Activated T-cell treated with anti-CD3 and anti-CD28 coated beads, Interleukin-2, amount 50 U/mL, for 24 hours (primary cell): ENCODE data around the gene MAG.

Source experiments
- DNase-seq: peaks from one replicate; pipeline ENCODE4 v3.0.0-alpha.2; 2020
- H3K27ac Mint-ChIP-seq: 2 replicates; pipeline ENCODE4 v1.8.0; 2020; ENCODE audit warnings: mild to moderate bottlenecking, mixed read lengths
- H3K27me3 Mint-ChIP-seq: 2 replicates; pipeline ENCODE4 v1.8.0; 2020; ENCODE audit warnings: mixed read lengths
- H3K36me3 Mint-ChIP-seq: 2 replicates; pipeline ENCODE4 v1.8.0; 2020; ENCODE audit warnings: low read depth, mixed read lengths
- H3K4me1 Mint-ChIP-seq: 2 replicates; pipeline ENCODE4 v1.8.0; 2020; ENCODE audit warnings: low read depth, mixed read lengths
- H3K4me3 Mint-ChIP-seq: 2 replicates; pipeline ENCODE4 v1.8.0; 2020; ENCODE audit warnings: mild to moderate bottlenecking, moderate library complexity, mixed read lengths
- H3K9me3 Mint-ChIP-seq: 2 replicates; pipeline ENCODE4 v1.8.0; 2020; ENCODE audit warnings: mixed read lengths

The MAG gene

DNA sequence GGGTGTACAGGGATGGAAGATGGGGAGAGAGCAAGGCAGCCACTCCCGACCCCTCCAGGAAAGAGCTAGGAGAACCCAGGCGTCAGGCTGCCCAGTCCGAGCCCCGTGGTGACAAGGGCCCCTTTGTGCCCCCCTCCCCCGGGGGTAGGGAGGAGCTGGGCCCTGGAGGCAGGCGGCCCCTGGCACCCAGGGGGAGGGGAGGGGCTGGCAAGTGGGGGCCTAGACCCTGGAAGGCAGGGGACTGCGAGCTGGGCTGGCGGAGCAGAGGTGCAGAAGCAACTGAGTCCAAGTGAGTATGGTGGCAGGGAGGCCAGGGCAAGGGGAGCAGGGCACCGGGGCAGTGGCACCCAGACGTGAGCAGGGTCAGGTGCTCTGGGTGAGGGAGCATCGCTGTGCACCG is at the start of gene MAG:
Gene MAG (plus strand): TSS at position 246 of the 400 bp plus-strand sequence. CDS start 3,248 bp downstream, outside the sequence.
- Mint-ChIP-seq H3K4me3 (no peak within 1 kb of the TSS), H3K36me3 (no peaks in the 10 kb centered on the region), H3K4me1 (no peaks in the 10 kb centered on the region), H3K27ac (peak within 1 kb of the TSS; percentile 7), H3K27me3 (no peaks in the 10 kb centered on the region), H3K9me3 (no peaks in the 10 kb centered on the region)
- no peak for DNase-seq

GRCh38 chr19:35246466-35247092 is 45.4 kb upstream of the MAG start:
- Mint-ChIP-seq H3K4me3 (peak overlapping the region; percentile 89), H3K27me3 (peaks cover 19% of the 10 kb centered on the region), H3K9me3 (peaks cover 10% of the 10 kb centered on the region), H3K27ac (no peak overlapping the region), H3K4me1 (peaks cover 36% of the 10 kb centered on the region), H3K36me3 (peaks cover 21% of the 10 kb centered on the region)
- no peak for DNase-seq

GRCh38 chr19:35247526-35248309 is 44.2 kb upstream of the MAG start:
- H3K9me3 Mint-ChIP-seq, result peaks cover 5% of the 10 kb centered on the region
- H3K4me1 Mint-ChIP-seq, result peaks cover 36% of the 10 kb centered on the region
- H3K27me3 Mint-ChIP-seq, result peaks cover 19% of the 10 kb centered on the region
- peak overlapping the region; percentile 89 for H3K4me3 Mint-ChIP-seq
- DNase-seq, result peak; percentile 69
- H3K27ac Mint-ChIP-seq, result peak overlapping the region; percentile 86
- peaks cover 24% of the 10 kb centered on the region for H3K36me3 Mint-ChIP-seq

DNA sequence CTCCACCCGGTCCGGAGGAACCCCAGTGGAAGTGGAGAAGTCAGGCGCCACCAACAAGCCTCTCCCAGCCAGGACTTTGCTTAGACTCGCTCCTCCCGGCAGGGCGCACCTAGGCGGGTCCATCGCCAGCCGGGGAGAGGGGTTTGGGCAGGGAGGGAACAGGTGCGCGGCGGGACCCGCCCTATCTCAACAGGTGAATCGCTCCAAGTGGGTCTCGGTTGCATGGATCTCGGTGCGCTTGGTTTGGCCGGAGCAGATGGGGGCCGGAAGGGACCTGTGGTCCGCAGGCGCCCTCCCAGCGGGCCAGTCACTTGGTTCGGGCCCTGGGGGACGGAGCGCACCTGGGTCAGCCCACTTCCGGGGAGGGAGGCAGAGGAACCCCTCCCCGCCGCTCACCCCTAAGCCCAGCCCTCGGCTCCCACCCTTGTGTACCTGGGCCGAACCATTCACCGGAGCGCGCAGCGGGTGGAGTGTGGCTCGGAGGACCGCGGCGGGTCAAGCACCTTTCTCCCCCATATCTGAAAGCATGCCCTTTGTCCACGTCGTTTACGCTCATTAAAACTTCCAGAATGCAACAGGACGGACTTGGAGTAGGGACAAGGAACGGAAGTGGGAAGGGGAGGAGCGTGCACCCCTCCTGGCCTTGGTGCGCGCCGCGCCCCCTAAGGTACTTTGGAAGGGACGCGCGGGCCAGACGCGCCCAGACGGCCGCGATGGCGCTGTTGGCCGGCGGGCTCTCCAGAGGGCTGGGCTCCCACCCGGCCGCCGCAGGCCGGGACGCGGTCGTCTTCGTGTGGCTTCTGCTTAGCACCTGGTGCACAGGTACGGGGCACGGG is 43.4 kb upstream of the MAG start, which contains the start of gene LSR:
Gene LSR (plus strand): TSS at position 693 of the 836 bp plus-strand sequence. CDS start 21 bp downstream, at position 714.
- peaks cover 19% of the 10 kb centered on the region for H3K27me3 Mint-ChIP-seq

DNA sequence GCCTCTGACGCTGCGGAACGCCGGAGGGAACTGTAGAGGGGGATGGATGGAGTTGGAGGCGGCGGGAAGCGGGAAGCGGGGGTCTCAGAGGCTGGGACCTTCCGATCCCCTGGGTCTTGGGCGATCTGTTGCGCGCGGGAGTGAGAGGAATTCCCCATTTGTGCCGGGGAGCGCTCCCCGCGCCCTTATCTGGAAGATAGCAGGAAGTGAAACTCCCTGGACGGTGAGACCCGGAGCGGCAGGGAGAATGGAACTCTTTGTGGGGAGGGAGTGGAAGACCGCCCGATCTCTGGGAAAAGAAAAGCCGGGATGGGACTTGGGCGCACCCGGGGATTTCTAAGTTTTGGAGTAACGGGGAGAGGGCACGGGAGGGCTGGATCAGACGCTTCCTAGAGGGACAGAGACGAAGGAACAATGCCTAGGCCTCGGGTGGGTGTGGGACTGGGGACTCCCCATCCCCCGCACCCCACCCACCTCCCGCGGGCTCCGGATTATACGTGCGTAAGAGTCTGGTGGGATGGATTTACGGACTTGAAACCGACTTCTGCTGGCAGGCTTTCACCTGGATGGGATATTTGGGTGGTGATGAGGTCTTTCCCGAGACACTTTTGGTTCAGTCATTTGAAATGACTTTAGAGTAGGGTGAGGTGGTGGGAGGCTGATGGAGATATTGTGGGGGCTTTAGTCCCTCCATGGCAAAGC is 42.7 kb upstream of the MAG start:
- peak overlapping the region; percentile 89 for H3K4me3 Mint-ChIP-seq
- peaks cover 29% of the 10 kb centered on the region for H3K36me3 Mint-ChIP-seq
- peak overlapping the region; percentile 86 for H3K27ac Mint-ChIP-seq
- DNase-seq, result no peak
- H3K27me3 Mint-ChIP-seq, result peaks cover 19% of the 10 kb centered on the region
- H3K4me1 Mint-ChIP-seq, result peaks cover 38% of the 10 kb centered on the region
- H3K9me3 Mint-ChIP-seq, result peaks cover 5% of the 10 kb centered on the region

More for the DNA sequence above, 43.4 kb upstream of the MAG start, which contains the start of gene LSR:
- peaks cover 38% of the 10 kb centered on the region for H3K4me1 Mint-ChIP-seq
- peak; percentile 82 for DNase-seq
- H3K4me3 Mint-ChIP-seq, result peak within 1 kb of the TSS; percentile 89
- H3K9me3 Mint-ChIP-seq, result peaks cover 5% of the 10 kb centered on the region
- peaks cover 28% of the 10 kb centered on the region for H3K36me3 Mint-ChIP-seq
- peak within 1 kb of the TSS; percentile 86 for H3K27ac Mint-ChIP-seq

DNA sequence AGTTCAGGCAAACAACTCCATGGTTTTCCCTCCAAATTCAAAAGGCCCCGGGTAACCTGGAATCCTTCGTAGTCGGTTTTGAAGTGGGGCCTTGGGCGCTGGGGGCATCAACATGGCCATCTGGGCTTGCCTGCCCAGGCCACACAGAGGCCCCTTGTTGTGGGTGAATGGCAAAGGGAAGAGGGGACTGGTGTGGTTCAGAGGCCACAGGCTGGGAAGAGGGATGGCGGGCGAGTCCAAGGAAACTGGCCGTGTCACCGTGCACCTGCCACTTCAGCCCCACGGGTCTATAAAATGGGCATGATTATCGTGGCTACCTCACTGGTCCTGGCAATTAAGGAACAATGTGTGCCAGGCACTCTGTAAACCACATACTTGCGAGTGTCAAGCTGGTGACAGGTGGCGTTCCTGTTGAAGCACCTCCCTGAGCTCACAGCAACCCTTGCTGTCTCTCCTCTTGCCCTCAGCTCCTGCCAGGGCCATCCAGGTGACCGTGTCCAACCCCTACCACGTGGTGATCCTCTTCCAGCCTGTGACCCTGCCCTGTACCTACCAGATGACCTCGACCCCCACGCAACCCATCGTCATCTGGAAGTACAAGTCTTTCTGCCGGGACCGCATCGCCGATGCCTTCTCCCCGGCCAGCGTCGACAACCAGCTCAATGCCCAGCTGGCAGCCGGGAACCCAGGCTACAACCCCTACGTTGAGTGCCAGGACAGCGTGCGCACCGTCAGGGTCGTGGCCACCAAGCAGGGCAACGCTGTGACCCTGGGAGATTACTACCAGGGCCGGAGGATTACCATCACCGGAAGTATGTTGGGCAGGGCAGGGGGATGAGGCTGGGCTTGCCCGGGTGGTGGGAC is 41.9 kb upstream of the MAG start:
- Mint-ChIP-seq H3K4me3 (peak overlapping the region; percentile 89), H3K4me1 (peaks cover 38% of the 10 kb centered on the region), H3K27ac (peak overlapping the region; percentile 63), H3K9me3 (no peaks in the 10 kb centered on the region), H3K27me3 (peaks cover 19% of the 10 kb centered on the region), H3K36me3 (peaks cover 37% of the 10 kb centered on the region)
- peak; percentile 29 for DNase-seq

DNA sequence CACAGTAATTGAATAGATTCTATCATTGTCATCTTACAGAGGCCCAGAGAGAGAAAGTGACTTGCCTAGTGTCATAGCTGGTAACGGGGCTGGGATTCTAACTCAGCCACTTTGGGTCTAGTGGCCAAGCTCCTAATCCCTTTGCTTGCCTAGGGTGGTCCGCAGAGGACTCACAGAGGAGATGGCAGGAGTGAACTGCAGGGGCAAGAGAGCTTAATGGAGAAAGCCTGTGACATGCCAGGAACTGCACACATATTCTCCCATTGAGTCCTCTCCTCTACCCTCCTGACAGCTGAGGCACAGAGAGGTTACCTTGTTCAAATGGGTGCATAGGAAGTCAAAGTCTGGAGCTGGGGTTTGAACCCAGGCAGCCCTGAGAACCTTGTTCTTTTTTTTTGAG is 40.5 kb upstream of the MAG start:
- Mint-ChIP-seq H3K36me3 (peaks cover 43% of the 10 kb centered on the region), H3K4me3 (no peak overlapping the region)

GRCh38 chr19:35253316-35254286 is 38.4 kb upstream of the MAG start:
- Mint-ChIP-seq H3K36me3 (peaks cover 43% of the 10 kb centered on the region), H3K27ac (no peak overlapping the region), H3K27me3 (peaks cover 12% of the 10 kb centered on the region), H3K4me3 (no peak overlapping the region), H3K9me3 (no peaks in the 10 kb centered on the region), H3K4me1 (peaks cover 48% of the 10 kb centered on the region)
- peak; percentile 22 for DNase-seq

More for the DNA sequence above, 40.5 kb upstream of the MAG start:
- Mint-ChIP-seq H3K27ac (no peak overlapping the region), H3K9me3 (no peaks in the 10 kb centered on the region), H3K27me3 (peaks cover 19% of the 10 kb centered on the region), H3K4me1 (peaks cover 46% of the 10 kb centered on the region)
- peak; percentile 24 for DNase-seq

GRCh38 chr19:35254341-35255297 is 37.3 kb upstream of the MAG start:
- peak overlapping the region; percentile 34 for H3K27ac Mint-ChIP-seq

DNA sequence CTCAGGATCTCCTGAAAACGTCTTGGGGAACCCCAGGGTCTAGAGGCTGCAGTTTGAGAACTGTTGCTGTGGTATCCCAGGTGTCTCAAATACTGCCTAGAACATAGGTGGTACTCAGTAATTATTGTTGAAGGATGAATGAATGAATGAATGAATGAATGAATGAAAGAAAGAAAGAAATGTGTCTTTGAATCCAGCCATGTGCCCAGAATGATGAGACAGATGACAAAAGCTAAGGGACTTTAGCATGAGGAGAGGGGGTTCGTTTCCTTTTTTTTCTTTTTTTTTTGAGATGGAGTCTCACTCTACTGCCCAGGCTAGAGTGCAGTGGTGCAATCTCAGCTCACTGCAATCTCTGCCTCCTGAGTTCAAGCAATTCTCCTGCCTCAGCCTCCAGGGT is 35.4 kb upstream of the MAG start:
- no peaks in the 10 kb centered on the region for H3K9me3 Mint-ChIP-seq
- H3K27ac Mint-ChIP-seq, result peak overlapping the region; percentile 59
- no peaks in the 10 kb centered on the region for H3K27me3 Mint-ChIP-seq
- H3K4me3 Mint-ChIP-seq, result no peak overlapping the region
- H3K4me1 Mint-ChIP-seq, result peaks cover 28% of the 10 kb centered on the region
- H3K36me3 Mint-ChIP-seq, result peaks cover 27% of the 10 kb centered on the region
- DNase-seq, result no peak

More at GRCh38 chr19:35254341-35255297, 37.3 kb upstream of the MAG start:
- DNase-seq, result peak; percentile 13
- peaks cover 38% of the 10 kb centered on the region for H3K4me1 Mint-ChIP-seq
- H3K4me3 Mint-ChIP-seq, result no peak overlapping the region
- peaks cover 4% of the 10 kb centered on the region for H3K27me3 Mint-ChIP-seq
- no peaks in the 10 kb centered on the region for H3K9me3 Mint-ChIP-seq
- H3K36me3 Mint-ChIP-seq, result peaks cover 38% of the 10 kb centered on the region

- H3K27ac Mint-ChIP-seq, result peak overlapping the region; percentile 55
- no peaks in the 10 kb centered on the region for H3K27me3 Mint-ChIP-seq
- H3K36me3 Mint-ChIP-seq, result peaks cover 25% of the 10 kb centered on the region
- no peak for DNase-seq
- H3K9me3 Mint-ChIP-seq, result no peaks in the 10 kb centered on the region
- H3K4me1 Mint-ChIP-seq, result peaks cover 28% of the 10 kb centered on the region
- H3K4me3 Mint-ChIP-seq, result no peak overlapping the region
These were observed 34.9 kb upstream of the MAG start for GRCh38 chr19:35257113-35257461.
